Measurements from ENCODE around the gene SNED1. TPM values are rescaled to one million over a fixed set of nuclear protein-coding genes. Genes with fewer than 3 reads are reported as not detected.

The SNED1 gene
- polyA plus RNA-seq: 17.0 TPM

DNA sequence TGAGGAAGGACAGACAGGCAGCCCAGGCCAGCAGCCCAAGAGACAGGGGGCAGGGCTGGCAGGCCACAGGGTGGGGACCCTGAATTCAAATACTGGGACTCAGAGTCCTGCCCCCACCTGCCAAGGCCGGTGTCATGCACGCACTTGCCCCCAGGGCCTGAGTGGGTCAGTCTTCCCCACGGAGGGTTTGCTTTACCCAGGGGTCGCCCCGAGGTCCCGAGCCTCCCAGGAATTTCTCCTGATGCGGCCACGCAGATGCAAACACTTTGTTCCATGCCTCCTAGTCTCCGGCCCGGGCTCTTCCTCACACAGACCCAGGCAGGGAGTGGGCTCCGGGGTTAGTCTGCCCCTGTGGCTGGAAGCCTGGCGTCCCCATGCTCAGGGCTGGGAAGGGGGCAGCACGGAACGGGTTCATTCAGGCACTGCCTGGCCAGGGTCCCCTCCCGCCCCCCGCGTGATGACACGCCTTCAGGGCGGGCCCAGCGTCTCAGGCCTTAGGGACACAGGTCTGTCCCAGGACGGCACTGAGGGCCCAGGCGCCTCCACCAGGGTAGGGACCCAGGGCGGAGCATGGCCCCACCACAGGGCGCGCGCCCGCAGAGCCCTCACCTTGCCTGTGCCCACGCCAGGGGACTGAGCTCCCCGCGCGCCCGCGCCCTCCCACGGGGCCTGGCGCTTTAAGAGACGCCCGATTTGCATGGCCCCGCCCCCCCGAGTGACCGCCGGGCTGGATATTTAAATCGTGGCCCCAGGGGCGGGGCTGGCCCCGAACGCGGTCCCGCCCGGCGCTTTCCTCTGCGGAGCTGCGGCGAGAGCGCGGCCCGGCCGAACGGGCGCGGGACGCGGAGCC is at the start of gene SNED1:
Gene SNED1, plus strand, starts transcription at position 763 of the 850 bp plus-strand sequence. CDS start 220 bp downstream, outside the sequence.
- Mint-ChIP-seq H3K27ac (no peak within 1 kb of the TSS), H3K36me3 (no peaks in the 10 kb centered on the region), H3K4me3 (peak within 1 kb of the TSS; percentile 48 to 76 (median 62)), H3K27me3 (peaks cover 11% of the 10 kb centered on the region), H3K4me1 (peaks cover 0 to 9% (median 4%) of the 10 kb centered on the region in 3 donors), H3K9me3 (no peaks in the 10 kb centered on the region)

DNA sequence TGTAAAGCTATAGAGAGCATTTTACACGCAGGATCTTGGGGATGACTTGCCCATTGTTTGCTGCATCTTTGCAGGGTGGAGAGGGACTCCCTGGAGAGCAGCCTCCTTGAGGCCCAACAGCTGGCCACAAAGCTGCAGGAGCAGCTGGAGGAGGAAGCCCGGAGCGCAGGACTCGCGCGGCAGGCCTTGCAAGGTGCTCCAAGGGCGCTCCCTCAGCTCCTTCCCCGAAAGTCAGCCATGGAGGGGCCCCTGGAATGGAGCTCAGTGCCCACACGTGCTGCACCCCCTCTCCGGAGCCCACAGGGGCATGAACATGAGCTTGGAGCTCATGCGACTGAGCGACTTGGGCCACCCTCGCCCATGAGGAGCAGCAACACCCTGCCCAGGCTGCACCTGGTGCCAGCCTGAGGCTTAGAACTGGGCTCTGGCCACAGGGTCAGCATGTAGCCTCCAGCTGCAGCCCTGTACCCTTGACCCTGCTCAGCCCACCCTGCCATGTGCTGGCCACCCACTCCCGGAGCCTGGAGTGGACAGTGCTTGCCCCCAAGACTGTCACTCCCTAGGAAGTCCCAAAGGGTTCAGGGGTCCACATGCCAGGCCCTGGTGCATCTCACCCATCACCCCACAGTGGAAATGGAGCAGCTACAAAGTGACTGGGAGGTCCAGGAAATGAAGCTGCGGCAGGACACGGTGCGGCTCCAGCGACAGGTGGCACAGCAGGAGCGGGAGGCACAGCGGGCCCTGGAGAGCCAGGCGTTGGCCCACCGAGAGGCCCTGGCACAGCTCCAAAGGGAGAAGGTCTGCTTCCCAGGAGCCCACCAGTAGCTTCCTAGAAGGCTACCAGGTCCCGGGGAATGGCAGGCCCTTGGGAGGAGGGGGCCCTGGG is 49.3 kb upstream of the SNED1 start:
- Mint-ChIP-seq H3K27ac (no peak overlapping the region), H3K4me1 (no peaks in the 10 kb centered on the region), H3K9me3 (no peaks in the 10 kb centered on the region), H3K27me3 (peaks cover 16% of the 10 kb centered on the region), H3K36me3 (no peaks in the 10 kb centered on the region), H3K4me3 (no peak overlapping the region)

DNA sequence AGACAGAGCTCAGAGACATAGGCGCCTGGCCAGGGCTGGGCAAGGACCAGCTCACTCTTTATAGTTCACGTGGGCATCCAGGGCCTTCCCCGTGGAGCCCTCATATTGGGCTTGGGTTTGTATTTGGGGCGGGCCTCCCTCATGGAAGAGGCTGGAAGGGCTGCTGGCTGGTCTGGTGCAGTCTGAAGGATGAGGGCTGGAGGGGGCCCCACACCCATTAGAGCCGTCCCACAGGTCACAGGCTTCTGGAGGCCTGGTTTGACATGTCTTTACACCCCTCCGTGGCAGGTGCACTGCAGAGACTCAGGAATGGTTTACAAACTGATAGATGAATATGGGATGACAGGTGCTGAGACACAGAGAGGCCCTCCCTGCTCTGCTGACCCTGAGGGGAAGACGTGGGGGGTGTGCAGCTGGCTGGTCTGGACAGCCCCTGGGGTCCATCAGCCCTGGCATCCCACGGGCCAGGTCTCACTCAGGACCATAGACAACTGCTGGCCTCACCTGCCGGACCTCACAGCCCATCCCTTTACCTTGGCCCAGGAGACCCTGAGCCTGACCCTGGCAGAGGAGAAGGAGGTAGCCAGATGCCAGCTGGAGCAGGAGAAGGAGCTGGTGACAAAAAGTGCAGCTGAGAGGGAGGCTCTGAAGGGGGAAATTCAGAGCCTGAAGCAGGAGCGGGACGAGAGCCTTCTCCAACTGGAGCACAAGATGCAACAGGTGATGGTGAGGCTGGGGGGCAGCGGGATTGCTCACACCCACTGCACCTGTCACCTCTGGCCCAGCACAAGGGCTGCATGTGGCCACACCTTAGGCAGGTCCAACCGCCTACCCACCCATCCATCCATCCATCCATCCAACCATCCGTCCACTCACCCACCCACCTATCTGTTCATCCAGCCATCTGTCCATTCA is 48.4 kb upstream of the SNED1 start:
- Mint-ChIP-seq H3K36me3 (no peaks in the 10 kb centered on the region), H3K9me3 (no peaks in the 10 kb centered on the region), H3K27ac (no peak overlapping the region), H3K4me1 (no peaks in the 10 kb centered on the region), H3K27me3 (peaks cover 19% of the 10 kb centered on the region), H3K4me3 (no peak overlapping the region)

DNA sequence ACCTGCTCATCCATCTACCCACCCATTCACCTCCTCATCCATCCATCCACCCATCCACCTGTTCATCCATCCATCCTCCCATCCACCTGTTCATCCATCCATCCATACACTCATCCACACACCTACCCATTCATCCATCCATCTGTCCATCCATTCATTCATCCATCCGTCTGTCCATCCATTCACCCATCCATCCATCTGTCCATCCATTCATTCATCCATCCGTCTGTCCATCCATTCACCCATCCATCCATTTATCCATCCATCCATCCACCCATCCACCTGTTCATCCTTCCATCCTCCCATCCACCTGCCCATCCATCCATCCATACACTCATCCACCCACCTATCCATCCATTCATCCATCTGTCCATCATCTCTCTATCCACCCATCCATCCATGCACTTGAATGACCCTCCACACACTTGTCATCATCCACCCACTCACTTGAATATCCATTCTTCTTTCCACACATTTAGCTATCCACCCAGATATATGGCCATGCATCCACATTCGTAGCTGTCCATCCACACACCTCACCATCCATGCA is 47.3 kb upstream of the SNED1 start:
- H3K27me3 Mint-ChIP-seq: peaks cover 18% of the 10 kb centered on the region
- no peaks in the 10 kb centered on the region for H3K9me3 Mint-ChIP-seq
- no peak overlapping the region for H3K4me3 Mint-ChIP-seq
- H3K27ac Mint-ChIP-seq: no peak overlapping the region
- H3K36me3 Mint-ChIP-seq: no peaks in the 10 kb centered on the region
- no peaks in the 10 kb centered on the region for H3K4me1 Mint-ChIP-seq

DNA sequence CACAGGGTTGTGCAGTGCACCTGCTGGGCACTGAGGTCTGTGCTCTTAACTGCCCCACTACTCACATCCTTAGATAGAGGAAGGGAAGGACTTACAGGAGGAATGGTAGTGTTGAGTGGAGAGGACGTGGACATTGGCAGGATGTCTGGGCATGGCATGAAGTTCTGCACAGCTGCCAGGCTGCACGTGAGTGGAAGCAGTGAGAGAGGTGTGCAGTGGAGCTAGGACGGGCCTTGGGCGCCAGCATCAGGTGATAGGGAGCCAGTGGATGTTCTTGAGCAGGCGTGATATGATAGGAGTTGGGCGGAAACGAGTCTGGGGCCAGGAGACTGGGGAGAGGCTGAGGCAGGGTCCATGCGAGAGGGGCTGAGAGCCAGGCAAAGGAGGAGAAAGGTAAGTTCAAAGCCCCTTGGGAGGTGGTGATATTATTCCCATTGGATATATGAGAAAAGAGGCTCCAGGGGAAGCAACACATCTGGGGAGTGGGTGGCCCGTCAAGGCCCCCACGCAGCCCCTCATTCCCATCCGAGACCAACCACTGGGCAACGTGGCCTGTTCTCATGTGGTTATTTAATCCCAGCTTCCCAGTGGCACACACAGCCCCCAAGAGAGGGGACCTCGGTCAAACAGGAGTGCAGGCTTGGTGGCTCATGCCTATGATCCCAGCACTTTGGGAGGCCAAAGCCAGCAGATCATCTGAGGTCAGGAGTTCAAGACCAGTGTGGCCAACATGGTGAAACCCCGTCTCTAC is 45.7 kb upstream of the SNED1 start:
- Mint-ChIP-seq H3K4me3 (no peak overlapping the region), H3K36me3 (no peaks in the 10 kb centered on the region), H3K4me1 (no peaks in the 10 kb centered on the region), H3K27me3 (peaks cover 18% of the 10 kb centered on the region), H3K27ac (no peak overlapping the region), H3K9me3 (no peaks in the 10 kb centered on the region)

DNA sequence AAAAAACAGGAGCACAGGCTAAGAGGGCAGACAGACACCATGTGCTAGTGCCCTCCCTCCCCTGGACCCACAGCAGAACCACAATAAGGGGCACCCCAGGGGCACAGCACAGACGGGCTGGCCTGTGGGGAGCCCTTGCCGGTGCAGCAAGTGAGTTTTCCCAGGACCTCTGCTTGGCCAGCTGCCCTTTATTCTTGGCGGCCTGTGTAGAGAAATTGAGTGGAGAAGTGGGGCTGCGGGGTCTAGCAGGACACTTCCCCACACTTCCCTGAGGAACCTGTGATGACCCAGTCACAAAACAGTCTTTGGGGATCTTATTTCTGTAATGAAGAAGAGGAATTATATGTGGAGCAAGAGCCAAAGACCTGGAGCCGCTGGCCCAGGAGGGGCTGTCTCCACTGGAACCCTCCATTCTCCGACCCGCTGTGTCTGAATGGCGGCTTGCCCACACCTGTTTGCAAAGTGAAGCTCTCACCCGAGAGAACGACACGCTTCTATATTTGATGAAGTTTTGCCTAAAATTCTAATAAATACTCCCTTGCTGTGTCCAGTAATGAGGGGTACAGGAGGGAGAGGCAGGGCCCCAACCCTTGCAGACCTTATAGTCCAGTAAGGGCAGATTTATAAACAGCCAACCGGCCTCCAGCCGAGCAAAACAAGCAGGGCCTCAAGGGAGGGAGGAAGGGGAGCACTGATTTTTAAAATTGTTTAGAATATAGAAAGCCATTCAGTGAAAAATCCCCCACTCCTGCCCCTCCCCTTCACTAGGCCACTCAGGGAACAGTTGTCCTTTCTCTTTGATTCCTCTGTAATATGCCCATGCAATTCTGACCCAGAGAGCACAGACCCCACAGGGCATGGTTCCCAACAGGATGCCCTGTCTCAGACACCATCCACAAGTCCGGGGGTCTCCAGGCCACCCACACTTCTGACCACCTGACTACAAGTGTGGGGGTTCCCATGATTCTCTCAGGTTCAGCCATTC is 44.7 kb upstream of the SNED1 start:
- Mint-ChIP-seq H3K9me3 (no peaks in the 10 kb centered on the region), H3K27ac (peak overlapping the region in 1 of 3 donors; percentile 31), H3K4me3 (no peak overlapping the region), H3K27me3 (peaks cover 15% of the 10 kb centered on the region), H3K36me3 (no peaks in the 10 kb centered on the region), H3K4me1 (no peaks in the 10 kb centered on the region)

DNA sequence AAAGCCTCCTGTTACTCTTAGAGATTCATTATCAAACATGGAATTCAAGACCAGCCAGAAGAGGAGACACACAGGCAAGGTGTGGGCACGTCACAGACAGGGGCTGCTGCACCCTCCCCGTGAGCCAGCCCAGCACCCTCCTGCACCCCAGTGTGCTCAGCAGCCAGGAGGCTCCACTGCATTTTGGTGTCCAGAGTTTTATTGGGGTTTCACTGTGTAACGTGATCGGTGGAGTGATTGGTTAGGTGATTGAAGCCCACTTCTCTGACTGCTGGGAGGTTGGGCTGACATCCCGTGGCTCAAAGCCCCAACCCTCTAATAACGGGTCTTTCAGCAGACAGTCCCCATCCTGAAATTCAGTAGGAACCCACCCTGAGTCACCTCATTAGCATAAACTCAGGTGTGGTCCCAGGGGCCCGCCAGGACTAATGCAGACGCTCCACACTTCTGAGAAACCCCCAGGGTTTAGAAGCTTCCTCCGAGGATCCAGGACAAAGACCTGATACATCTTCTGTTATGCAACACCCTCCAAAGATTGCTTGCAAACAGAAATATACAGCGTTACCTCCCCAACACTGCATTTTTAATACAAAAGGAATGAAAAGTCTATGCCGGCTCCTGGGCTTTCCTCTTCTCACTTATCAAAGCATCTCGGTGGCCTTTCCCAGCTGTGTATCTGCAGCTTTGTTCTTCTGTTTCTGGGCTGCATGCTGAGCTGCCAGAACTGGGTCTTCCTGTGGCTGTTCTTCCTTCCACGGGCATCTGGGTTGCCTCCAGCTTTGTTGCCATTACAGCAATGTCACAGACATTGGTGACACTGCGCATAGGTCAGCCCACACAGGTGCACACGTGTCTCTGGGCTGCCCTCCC is 43.7 kb upstream of the SNED1 start:
- Mint-ChIP-seq H3K36me3 (no peaks in the 10 kb centered on the region), H3K27me3 (peaks cover 14% of the 10 kb centered on the region), H3K4me1 (peaks cover 0 to 2% (median 0%) of the 10 kb centered on the region in 3 donors), H3K9me3 (no peaks in the 10 kb centered on the region), H3K27ac (no peak overlapping the region), H3K4me3 (no peak overlapping the region)

DNA sequence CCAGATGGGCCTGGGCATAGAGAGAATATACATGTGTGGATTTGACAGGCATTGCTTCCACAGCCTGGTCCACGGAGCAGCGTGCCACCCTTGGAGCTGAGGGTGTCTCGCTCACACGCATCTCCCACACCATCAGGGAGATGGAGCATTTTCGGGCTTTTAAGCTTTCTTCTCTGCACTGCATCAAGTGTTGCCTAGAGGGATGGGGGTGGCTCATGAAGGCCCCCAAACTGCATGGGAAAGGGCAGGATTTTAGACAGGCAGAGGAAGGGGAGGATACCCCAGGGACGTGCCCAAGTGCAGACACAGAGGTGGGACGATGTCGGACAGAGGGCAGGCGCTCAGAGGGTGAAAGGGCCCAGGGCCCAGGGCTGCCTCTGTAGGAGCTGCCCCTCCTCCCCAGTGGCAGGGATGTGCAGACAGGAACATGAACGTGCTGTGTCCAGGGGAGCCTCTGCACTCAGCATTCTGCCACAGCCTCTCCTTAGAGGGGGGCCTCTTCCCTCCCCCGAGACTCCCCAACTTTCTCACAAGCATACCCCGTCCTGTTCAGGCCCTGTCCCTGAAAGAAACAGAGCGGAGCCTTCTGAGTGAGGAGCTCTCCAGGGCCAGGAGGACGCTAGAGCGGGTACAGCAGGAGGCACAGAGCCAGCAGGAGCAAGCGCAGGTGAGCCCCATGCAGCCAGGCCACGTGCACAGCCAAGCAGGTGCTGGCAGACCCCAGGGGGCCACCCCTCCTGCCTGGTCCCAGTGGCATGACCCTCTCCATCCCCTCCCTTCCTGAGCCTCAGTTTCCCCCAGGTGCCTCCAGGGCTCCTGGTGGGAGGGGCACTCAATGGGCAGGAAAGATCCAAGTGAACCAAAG is 42.9 kb upstream of the SNED1 start:
- Mint-ChIP-seq H3K4me3 (peak overlapping the region in 1 of 4 donors; percentile 54), H3K9me3 (no peaks in the 10 kb centered on the region), H3K27me3 (peaks cover 9% of the 10 kb centered on the region), H3K36me3 (no peaks in the 10 kb centered on the region), H3K27ac (no peak overlapping the region), H3K4me1 (peaks cover 0 to 2% (median 0%) of the 10 kb centered on the region in 3 donors)

DNA sequence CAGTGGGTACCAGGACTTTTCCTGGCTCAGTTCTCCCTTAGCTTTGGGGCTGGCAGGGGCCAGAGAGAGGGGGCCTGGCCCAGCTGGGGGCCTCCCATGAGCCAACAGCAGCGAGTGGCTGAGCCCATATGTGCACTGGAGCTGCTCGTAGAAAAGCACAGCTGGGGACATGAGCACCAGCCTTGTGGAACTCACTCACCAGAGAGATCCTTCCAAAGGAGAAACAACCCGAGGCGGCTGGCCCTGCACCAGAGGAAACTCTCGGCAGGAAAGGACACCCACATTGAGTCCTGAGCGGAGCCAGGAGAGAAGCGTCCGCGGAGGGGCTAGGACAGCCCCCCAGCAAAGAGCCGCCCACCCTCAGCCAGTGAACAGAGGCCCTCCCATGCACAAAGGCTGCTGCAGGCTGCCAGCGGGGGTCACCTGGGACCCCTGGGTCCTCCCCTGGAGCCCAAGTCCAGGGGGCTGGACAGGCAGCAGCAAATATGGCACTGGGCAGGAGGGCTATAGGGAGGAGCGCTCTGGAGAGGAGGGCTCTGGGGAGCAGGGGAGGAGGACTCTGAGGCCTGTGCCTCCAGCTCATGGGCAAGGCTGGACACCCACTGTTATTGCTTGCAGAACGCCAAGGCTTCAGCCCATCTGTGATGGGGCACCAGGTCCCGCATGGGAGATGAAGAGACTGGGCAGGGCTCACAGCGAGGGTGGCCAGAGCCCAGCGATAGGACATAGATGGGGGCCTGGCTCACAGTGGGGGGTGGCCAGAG is 42.1 kb upstream of the SNED1 start:
- H3K4me1 Mint-ChIP-seq: peaks cover 0 to 2% (median 0%) of the 10 kb centered on the region in 3 donors
- peaks cover 9% of the 10 kb centered on the region for H3K27me3 Mint-ChIP-seq
- no peak overlapping the region for H3K27ac Mint-ChIP-seq
- no peaks in the 10 kb centered on the region for H3K36me3 Mint-ChIP-seq
- no peaks in the 10 kb centered on the region for H3K9me3 Mint-ChIP-seq
- H3K4me3 Mint-ChIP-seq: no peak overlapping the region

DNA sequence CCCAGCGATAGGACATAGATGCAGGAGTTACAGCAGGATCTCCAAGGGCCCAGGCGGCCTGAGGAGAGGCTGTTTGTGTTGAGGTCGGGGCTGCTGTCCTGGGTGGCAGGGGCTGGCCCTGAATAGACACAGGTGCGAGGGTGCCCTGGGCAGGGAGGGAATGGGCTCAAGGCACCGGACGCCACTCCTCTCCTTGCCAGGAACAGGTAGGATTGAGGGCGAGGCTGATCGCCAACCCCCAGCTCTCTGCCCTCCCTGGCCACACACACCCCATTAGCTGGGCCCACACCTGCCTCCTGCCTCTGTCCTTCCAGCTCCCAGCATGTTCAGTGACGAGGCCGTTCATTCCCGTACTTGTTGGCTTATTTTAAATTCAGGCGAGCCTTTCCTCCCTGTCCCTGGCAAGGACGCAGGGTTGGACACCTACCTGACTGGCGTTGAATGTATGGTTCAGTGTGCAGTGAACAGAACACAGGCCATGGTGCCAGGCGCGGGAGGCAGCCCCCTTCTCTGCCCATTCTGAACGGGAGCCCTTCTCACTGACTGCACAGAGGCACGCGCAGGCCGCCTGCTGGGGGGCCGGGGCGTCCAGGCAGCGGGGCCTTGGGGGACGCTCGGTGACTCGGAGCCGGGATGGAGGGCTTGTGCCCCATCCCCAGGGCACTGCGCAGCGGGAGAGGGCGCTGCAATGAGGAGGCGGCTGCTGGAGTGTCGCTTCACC is 41.3 kb upstream of the SNED1 start:
- no peaks in the 10 kb centered on the region for H3K36me3 Mint-ChIP-seq
- H3K27ac Mint-ChIP-seq: no peak overlapping the region
- H3K9me3 Mint-ChIP-seq: no peaks in the 10 kb centered on the region
- H3K27me3 Mint-ChIP-seq: peaks cover 9% of the 10 kb centered on the region
- H3K4me3 Mint-ChIP-seq: no peak overlapping the region
- H3K4me1 Mint-ChIP-seq: peaks cover 0 to 2% (median 0%) of the 10 kb centered on the region in 3 donors

All from IgD-negative memory B cell (primary cell).